HG02798 (cell line): ENCODE results near the gene YPEL5.
A peak's percentile ranks its signal among the peaks of the same experiment; 100 is the strongest.

Source experiments
- ATAC-seq: cut with Tn5 transposase; IDR thresholded peaks from one replicate; pipeline ENCODE4 v1.9.1; 2021; ENCODE audit warnings: mild to moderate bottlenecking; ENCODE audit not compliant: unreplicated experiment, poor library complexity

YPEL5 gene

DNA sequence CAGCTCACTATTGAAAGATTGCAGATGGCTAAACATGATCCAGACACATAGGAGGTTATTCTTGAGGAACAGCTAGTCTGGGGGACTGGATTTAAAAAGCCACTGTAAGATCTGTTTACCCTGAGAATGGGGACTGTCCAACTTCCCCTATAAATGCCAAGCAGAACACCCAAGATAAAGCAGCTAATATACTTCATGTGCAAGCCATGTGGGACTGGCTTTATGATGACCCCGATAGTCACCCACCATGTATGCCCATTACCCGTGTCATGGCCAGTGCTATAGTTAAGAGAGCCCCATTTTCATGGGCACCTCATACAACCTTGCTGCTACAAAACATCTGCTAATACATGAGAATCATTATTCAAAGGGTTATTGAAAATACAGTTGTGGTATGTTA is 16.0 kb downstream of the YPEL5 start:
- no peak for ATAC-seq

DNA sequence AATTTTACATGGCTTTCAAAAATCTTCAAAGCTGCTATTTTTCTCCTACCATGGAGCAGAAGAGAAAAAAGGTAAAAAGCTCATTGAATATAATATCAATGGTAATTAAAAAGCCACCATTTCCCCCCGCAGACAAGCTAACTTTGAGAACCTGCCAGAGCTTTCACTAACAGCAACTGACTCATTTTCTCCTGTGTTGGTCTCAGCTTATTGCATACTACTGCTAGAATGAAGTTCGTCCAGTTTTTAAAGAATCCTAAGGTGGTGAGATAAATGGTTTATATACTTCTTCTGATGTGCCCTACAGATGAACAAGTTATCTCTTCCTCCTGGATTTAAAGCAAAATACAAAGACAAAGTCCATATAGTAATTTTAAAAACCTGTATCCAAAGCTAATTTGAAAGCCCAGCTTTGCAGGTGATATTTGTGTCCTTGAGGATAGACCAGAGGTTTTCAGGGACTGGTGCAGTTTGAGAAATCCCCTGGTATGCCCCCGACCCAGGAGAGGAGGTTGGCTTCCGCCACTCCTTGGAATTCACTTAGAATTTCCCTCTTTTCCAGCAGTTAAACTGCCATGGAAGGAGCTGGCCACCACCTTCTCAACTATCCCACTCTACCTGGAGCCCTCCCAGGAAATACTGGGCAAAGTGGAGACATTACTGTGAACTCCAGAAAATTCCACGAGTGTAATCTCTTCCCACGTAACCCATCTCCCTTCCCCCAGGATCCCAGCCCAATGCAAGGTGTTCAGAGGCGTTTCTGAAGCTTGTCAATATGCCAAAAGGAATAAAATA is 17.5 kb downstream of the YPEL5 start:
- ATAC-seq, result no peak

DNA sequence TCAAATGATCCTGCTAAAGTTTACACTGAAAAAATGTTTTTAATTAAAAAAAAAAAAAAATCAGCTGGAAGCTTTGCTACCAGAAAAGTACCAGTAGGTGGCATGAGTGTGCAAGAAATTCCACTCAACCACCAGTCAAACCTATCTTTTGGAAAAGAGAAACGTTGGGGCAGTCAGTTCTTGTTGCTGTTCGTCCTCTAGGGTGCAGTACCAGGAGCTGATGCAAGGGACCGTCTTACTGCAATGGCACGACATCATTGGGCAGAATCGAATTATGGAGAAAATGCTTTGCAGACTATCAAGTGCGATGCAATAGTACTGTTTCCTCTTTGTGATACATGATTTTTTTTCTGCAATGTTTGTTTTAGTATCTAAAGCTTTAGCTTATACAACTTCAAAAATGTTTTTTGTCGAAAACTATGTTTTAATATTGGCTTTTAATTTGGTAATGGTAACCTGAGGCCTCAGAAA is 18.3 kb downstream of the YPEL5 start:
- peak; percentile 82 for ATAC-seq

DNA sequence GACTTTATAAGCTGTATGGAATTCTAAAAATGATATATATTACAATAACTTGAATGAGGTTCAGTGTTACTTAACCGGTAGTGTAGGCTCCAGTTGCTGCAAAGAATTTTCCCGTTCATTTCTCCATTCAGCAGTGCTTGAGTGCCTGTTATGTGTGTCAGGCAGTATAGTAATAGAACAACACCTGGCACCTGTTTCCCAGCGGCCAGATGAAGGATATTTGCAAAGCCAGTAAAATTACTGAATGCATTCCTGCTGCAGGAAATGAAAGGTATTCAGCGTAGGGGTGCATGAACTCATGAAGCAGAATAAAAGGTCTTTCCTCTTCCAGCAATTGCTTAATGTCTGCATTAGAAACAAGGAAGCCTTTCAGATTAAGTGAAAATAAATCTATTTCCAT is 18.8 kb downstream of the YPEL5 start:
- ATAC-seq, result no peak

DNA sequence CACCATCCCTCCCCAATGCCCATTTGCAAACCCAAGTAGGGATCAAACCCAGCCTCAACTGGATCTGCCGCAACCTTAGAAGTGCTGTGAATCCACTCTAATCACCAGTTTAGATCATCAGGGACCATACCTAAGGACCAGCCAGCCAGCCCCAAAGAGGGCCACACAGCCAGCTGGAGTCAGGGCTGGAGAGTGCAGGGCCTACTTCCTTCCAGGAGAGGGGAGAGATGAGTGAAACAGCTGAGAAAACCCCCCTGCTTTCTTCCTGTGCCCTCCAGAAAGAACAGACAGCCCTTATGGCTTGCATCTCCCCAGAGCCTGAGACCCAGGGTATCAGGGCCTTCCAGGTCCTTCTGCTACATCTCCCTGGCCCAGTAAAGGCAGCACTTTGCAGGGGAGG is 25.8 kb downstream of the YPEL5 start:
- no peak for ATAC-seq

DNA sequence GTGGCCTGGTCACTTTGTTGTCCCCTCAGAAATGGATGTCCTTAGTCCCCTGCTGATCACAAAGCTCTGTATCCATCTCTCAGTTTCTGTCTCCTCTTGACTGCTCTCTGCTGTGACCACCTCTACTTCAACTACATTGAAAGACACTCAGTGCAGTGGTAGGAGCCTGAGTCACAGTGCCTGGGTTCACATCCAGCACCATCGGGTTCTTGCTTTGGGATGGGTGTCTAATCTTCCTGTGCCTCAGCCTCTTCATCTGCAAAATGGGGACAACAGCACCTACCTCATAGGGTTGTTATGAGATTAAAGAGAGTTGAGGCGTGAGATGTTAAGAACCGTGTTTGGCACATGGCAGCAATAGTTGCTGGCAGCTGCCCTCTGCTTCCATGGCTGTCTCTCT is 30.6 kb downstream of the YPEL5 start:
- ATAC-seq, result no peak

DNA sequence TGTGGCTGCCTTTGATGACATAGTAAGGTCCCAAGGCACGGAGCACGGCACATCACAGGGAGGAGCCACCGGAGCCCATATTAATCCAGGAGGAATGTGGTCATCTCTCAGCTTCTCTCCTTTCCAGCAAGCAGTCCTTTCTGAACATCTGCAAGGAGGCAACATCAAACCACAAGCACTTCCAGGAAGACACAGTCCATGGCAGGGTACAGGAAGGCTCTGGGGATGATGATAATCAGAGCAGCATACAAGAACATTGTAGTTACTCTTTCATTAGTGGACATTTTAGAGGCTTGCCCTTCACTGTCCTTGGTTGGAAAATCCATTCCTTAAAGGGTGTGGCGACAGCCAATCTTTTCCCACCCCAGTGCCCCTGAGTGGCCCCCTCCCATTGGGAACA is 31.1 kb downstream of the YPEL5 start:
- ATAC-seq, result no peak

DNA sequence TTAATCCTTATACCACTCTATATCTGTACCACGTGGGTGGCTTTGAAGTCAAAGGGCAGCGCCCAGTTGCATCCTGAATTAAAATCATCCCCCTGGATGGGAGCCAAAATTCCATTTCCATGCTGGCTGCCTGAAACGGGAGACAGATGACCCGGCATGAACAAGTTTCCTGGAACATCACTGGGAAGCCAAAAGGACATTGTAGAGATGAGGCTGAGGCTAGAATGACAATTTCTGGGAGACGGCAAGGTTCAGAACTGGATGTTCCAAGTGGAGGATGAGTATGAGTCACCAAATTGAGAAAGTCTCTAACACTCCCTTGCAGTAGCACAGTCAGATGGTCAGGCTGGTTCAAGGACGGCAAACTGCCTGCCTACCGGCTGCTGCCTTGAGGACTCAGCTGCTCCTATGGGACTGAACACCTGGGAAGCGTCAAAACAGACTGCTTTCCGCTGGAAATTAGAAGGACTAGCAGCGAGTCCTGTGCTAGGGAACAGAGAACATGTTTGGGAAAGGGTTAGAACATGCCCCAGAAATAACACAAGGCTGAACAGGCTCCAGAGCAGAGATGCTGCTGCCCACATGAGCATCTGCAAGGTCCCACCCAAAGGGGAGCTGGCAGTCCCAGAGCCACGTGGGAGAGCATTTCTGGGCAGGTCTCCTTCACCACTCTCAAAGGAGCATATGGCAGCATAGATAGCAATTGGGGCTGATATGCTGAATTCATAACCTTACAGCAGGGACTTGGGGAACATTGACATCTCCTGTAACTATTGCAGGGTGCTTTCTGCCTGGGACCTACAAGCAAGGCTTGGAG is 32.0 kb downstream of the YPEL5 start:
- ATAC-seq, result no peak

DNA sequence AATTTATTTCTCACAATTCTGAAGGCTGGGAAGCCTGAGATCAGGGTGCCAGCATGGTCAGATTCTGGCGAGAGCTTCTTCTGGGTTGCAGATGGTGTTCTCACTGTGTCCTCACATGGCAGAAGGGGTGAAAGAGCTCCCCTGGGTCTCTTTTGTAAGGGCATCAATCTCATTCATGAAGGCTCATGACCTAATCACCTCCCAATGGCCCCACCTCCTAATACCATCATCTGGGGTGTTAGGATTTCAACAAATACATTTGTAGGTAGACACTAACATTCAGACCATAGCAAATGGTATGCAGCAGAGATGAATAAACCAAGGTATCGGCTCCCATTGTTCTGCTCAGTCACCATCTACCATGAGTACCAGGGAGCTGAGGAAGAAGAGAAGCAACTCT is 32.7 kb downstream of the YPEL5 start:
- ATAC-seq, result no peak

DNA sequence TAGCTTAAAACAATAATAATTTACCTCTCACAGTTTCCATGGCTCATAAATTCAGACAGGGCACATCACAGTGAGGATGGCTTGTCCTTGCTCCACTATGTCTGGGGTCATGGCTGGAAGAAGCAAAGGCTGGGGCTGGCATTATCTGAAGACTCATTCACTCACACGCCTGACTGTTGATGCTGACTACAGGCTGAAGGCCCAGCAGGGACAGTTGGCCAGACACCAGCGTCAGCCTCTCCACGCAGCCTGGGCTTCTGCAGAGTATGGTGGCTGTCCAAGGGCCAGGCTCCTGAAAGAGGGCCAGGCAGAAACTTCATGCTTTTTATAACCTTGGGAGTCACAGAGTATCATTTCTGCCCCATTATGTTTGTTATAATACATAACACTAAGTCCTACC is 33.4 kb downstream of the YPEL5 start:
- no peak for ATAC-seq

DNA sequence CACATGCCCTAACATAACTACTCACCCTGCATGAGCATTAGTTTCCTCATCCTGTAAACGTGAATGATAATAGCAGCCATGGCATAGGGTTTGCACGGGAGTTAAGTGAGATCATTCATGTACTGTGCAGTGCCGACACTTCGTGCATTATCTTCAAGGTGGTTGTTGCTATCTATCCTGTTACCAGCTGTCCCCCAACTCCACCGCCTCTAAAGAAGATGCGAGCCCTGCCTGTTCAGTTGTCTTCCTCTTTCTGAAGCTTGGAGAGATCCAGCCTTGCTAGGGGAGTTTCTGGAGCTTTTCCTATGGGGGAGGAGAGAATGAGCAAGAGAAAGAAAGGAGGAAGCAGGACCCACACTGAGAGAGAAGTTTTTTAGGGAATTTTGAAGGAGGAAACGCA is 34.4 kb downstream of the YPEL5 start:
- ATAC-seq, result no peak

DNA sequence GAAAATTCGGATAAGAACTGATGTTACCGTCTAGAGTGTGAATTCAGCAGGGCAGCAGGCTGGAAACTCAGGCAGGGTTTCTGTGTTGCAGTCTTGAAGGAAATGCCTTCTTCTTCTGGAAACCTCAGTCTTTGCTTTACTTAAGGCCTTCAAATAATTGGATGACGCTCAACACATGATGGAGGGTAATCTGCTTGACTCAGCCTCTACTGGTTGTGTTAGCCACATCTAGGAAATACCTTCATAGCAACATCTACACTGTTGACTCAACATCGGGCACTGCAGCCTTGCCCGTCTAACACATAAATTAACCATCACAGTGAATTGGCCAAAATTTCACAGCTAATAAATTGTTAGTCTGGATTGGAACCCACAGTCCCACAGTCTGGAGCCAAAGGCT is 37.2 kb downstream of the YPEL5 start:
- no peak for ATAC-seq

DNA sequence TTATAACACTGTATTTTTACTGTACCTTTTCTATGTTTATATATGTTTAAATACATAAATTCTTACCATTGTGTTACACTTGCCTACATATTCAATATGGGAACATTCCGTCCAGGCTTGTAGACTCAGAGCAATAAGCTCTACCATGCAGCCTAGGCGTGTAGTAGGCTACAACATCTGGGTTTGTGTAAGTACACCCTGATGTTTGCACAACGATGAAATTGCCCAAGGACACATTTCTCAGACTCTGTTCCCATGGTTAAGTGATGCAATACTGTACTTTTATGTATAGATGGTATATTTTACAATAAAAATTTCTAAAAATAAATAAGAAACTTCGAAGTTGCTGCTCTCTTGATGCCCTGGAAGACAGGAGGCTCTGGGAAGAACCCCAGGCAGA is 38.4 kb downstream of the YPEL5 start:
- no peak for ATAC-seq

DNA sequence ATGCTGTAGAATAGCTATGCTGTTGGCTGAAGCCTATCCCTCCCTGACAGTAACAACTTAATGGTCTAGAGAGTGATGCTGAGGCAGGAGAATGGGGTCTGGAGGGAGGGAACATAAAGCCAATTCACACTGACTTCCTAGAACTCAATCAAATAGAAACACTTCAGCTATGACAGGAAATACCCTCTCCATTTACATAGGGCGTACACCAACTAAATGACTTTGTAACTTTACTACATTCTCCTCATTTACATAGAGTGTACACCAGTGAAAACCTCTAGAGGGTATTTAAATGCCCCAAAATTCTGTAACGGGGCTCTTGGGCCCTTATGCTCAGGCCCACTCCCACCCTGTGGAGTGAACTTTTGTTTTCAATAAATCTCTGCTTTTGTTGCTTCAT is 41.5 kb downstream of the YPEL5 start:
- ATAC-seq, result no peak

DNA sequence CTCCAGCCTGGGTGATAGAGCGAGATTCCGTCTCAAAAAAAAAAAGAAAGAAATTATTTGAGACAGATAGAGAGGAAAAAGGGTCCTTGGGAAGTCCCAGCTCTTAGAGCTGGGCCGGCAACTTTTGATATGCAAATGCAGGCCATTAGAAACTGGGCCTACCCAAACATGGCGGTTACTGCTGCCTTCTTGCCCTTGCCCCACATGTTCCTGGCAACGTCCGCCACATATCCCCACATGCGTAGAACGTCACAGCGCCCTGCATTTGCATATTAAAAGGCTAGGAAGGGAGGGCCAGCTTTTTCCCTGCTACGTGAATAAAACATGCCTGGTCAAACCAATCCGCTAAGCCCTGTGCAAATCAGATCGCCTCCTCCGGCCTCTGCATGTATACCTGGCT is 43.8 kb downstream of the YPEL5 start:
- ATAC-seq, result no peak

DNA sequence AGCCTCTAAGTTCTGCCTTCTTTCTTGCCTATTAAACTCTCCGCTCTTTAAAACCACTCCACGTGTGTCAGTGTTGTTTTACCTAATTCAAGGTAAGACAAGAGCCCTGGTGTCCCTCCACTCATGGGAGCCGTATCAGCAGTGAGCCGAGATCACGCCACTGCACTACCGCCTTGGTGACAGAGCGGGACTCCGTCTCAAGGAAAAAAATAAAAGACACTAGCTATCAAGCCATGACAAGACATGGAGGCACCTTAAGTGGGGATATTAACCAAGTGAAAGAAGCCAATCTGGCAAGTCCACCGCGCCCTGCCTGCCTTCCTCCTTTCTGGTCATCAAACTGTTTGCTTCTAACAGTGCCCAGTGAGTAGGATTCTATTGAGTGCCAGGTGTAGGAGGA is 44.3 kb downstream of the YPEL5 start:
- no peak for ATAC-seq

DNA sequence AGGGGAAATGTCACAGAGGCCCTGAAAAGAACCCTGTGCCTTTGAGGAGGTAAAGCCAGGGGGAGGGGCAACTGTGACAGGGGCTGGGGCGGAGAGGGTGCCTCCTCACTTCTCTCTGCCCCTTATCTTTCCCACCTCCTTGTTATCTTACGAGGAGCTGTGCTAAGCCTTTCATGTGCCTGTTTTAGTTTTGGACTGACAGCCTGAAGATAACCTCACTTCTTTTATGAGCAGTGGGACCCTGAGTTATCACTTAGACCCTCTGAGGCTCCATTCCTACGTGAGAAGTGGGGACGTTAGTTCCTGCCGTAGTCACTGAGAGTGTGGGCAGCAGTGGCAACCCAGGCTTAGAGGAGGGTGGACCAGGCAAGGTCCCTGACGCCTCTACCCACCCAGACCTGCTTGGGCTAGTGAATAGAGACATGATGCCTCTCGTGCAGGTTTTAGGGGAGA is 45.0 kb downstream of the YPEL5 start:
- no peak for ATAC-seq

DNA sequence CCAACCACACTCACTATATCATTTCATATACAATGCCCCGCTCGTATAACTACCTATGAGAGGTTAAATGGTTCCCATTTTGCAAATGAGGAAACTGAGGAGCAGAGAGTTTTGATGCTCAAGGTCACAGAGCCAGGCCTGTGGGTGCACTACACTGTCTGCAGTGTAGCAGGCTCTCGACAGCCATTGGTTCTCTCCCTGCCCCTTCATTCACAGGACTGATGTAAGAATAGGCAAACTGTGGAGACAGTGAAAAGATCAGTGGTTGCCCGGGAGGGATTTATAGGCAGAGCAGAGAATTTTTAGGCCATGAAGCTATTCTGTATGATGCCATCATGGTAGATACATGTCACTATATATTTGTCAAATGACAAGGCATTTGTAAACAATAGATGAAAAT is 45.5 kb downstream of the YPEL5 start:
- ATAC-seq, result no peak

DNA sequence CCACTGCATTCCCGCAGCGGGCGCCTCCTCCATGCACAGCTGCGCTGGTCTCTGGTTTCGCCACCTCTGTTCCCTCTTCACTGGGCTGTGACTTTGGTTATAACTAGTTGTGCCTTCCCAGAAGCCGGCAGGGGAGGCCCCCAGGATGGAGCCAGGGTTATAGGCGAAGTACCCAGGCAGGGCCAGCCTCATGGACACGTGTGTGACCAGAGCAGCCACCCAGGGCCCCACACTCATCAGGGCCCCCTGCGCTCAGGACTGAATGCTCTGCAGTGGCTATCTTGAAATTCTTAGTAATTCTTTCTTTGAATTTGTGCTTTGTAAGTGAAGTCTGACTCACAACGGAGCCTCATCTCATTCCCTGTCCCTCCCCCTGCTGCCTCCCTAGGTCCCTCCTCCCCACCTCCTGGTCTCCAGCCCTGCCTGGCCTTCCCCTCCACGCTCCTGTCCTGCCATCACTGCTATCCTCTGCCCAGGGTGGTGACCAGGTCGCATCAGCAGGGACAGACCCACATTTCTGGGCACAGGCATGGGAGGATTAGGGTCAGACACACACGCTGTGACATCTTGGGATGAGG is 46.4 kb downstream of the YPEL5 start:
- ATAC-seq, result no peak

DNA sequence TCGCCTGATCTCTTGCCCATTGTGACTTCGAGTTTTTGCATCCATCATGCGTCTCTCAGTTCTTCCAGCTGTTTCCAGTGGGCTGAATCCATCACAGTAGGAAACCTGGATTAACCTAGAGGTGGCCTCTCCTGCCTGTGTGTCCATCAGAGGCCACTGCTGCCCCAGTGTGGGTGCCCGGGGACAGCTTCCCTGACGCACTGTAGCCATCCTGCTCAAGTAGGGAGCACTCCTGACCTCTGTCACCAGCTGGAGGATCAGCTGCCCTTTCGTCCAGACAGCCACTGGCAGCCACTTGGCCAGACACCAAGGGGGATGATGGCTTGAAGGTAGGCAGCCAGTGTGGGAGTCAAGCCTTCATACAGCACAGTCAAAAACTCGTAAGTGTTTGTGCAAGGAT is 47.6 kb downstream of the YPEL5 start:
- ATAC-seq, result no peak

DNA sequence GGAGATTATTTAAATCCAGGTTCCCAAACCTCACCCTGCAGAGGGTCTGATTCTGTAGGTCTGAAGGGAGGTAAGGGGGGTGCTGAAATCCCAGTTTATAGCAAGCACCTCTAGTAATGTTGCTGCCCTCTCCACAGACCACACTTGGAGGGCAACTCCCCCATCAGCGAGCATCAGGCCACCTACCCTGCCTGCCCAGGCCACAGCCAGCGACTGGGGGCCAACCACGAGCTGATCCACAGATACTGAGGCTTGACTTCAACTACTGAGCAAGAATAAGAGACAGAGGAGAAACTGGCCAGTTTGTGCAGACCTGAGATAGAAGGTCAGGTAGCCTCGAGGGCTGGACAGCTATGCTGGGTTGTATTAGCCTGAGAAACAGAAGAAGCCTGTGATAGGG is 48.2 kb downstream of the YPEL5 start:
- ATAC-seq, result no peak
